CMK (cell line): ENCODE results near the gene SCO2.
"Not testable (repeated sequence)": the region's sequence is repeated elsewhere in the genome, so short reads cannot be mapped to it uniquely, and the experiment has no call there.

Source experiments
- DNase-seq: peaks from one replicate; pipeline ENCODE4 v3.0.0-alpha.2; 2010; ENCODE audit warnings: low read depth

SCO2 gene

DNA sequence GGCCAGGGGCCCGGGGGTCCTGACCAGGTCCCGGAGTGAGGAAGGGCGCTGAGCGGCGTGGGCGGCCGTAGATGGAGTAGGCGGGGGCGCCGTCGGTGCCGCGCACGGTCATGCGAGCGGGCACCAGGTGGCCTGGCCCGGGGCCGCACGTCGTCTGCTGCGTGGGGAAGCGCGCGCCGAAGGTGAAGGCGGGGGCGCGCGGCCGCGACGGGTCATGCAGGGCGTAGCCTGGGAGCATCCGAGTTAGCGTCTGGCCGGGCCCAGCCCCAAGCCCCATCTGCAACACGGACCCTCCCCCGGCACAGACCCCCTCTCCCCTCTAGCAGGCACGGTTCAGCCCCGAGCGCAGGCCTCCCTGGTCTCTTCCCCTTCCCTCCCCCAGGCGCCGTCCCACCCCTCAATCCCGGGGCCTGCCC lies 6.2 kb upstream of the SCO2 start:
- DNase-seq, result no peak

- no peak for DNase-seq
Observed at GRCh38 chr22:50530877-50531545, 5.6 kb upstream of the SCO2 start.

DNA sequence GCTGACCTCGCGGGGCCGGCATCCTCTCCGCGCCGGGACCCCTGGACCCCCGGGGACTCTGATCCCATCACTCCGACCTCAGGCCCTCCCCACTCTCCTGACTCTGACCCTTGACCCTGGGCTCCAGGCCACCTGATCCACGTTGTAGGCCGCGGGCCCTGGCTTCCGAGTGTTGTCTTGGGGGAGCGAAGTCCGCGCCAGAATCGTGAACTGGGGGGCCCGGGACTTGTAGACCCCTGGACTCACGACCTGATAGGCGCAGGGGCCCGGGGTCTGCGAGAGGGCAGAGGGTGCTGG lies 5.1 kb upstream of the SCO2 start:
- DNase-seq, result no peak

DNA sequence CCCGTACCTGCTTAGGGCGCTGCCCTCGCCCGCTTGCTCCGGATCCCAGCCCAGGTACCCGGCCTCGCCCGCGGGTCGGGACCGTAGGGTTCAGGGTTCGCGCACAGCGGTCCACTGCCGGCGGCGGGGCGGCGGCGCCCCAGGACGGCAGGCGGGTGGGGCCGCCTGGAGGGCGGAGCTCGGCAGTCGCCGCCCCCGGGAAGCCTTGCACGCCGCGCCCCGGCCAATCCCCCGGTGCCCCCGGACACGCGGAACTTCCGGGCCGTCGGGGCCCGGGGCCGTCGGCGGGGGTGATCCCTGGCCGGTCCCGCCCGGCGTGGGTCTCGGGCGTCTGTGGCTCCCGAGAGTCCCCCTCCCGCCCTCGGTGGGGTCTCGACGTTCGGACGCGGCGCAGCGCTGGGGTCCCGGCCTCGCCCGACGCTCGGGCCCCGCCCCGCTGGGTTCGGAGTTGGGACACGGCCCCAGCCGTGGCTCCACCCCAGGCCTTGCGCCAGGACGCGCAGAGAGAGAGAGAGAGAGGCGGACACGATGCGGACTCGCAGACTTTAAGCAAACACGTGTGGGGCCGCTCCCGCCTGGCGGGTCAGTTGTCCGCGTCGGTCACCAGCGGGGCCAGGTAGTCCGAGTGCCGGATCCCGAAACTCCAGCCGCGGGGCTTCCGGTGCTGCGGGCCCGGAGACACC lies 4.6 kb upstream of the SCO2 start, which contains the start of gene TYMP:
Gene TYMP, minus strand, starts transcription at position 116 of the 683 bp plus-strand sequence. CDS start 303 bp downstream, outside the sequence.
- DNase-seq, result no peak

GRCh38 chr22:50529416-50529896 lies 4.1 kb upstream of the SCO2 start:
- no peak for DNase-seq

- DNase-seq, result no peak
Observed at GRCh38 chr22:50528682-50529415, 3.5 kb upstream of the SCO2 start.

- DNase-seq, result no peak
Observed at GRCh38 chr22:50527921-50528681, 2.7 kb upstream of the SCO2 start.

GRCh38 chr22:50526834-50527801 lies 1.7 kb upstream of the SCO2 start:
- peak; percentile 74 for DNase-seq

GRCh38 chr22:50526108-50526833 lies 873 bp upstream of the SCO2 start:
- DNase-seq, result peak; percentile 77

GRCh38 chr22:50525858-50526107 lies 385 bp upstream of the SCO2 start:
- DNase-seq, result no peak

DNA sequence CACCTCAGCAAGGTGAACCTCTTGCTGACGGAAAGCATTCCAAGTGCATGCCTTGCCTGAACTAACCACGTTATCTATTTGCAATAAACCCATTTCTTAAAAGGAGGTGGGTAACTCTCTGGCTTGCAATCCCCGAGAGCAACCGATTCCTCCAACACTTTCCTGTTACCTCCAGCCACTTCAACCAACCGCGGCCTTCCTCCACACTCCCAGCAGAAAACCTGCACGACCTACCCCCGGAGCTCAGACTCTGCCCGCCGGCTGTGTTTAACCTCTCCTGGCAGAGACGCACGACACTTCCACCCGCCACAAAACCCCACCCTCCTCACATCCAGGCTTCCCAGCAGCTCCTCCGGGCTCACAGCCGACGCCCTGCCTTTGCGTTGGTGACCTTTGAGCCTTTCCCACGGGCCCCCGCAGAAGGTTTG lies 708 bp downstream of the SCO2 start:
- DNase-seq, result no peak

- DNase-seq, result no peak
Observed at GRCh38 chr22:50523806-50524675, 1.4 kb downstream of the SCO2 start.

- DNase-seq, result no peak
Observed at GRCh38 chr22:50523458-50523805, 2.0 kb downstream of the SCO2 start.

DNA sequence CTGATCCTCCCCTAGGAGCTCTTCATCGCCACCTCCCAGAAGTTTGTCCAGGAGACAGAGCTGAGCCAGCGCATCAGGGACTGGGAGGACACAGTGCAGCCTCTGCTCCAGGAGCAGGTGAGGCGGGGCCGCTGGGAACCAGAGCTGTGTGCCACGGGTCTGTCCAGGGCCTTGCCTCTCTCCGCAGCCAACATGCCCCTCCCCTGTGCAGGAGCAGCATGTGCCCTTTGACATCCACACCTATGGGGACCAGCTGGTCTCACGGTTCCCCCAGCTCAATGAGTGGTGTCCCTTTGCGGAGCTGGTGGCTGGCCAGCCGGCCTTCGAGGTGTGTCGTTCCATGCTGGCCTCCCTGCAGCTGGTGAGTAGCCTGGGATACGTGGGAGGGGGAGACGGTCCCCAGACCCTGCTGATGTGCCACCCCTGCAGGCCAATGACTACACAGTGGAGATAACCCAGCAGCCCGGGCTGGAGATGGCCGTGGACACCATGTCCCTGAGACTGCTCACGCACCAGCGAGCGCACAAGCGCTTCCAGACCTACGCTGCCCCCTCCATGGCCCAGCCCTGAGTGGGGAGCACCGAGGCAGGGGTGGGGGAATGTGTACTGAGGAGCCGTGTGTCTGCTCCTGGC lies 2.5 kb downstream of the SCO2 start:
- DNase-seq, result no peak

DNA sequence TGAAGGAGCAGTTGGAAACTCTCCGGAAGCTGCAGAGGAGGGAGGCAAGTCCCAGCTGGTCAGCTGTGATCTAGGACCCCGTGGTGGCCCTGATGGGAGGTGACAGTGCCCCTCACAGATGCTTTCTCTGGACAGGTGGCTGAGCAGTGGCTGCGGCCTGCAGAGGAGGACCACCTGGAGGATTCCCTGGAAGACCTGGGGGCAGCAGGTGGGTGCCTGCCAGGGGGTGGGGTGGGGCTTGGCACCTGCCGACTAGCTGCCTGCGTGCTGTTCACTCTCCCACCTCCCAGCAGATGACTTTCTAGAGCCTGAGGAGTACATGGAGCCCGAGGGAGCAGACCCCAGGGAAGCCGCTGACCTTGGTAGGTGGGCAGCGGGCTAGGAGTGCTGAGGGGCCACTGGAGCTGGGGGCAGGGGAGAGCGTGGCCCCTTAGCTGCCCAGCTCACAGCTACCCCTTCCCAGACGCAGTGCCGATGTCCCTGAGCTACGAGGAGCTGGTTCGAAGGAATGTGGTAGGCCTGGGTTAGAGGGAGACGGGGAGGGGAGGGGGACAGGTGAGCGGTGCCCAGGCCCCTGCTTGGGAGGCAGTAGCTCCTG lies 3.1 kb downstream of the SCO2 start:
- DNase-seq, result no peak

DNA sequence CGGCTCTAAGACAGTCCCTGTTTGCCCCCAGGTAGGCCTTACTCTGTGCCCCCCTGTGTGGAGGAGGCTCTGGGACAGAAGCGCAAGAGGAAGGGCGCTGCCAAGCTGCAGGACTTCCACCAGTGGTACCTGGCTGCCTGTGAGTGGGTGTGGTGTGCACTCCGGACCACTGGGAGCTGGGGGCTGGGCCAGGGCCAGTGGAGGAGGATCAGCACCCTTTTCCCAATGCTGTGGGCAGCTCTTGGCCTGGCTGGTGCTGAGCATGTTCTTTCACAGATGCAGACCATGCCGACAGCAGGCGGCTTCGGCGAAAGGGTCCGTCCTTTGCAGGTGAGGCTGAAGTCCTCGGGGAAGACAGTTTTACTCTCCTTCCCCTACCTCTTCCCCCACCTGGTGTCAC lies 3.7 kb downstream of the SCO2 start:
- DNase-seq, result no peak

DNA sequence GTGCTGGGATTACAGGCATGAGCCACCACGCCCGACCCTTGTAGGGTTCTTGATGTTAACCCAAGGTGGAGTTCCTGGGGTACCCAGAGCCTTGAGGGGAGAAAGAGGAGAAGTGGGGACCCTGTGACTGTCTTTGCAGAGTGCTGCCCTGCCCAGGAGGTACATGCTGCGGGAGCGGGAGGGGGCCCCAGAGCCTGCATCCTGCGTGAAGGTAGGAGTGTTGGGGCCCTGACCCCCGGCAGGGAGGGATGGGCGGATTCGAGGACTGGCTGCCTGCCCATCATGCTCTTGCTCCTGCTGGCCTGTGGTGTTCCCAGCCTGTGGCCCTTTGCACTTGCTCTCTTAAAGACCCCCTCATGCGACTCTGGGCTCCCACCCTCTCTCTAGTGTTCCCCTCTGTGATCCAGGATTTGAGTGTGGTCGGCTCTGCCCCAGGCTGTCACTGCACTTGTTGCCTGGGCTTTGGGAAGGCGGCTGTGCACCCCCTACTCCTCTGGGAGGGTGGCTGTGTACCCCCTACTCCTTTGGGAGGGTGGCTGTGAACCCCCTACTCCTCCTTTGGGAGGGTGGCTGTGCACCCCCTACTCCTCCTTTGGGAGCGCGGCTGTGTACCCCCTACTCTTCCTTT lies 4.5 kb downstream of the SCO2 start:
- no peak for DNase-seq

DNA sequence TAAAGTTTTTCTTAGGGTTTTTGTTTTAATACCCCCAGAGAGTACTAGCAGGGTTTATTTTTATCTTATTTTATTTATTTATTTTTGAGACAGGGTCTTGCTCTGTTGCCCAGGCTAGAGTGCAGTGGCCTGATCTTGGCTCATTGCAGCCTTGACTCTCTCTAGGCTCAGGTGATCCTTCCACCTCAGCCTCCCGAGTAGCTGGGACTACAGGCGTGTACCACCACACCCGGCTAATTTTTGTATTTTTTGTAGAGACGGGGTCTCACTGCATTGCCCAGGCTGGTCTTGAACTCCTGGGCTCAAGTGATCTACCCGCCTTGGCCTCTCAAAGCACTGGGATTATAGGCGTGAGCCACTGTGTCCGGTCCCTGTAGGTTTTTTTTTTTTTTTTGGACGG lies 5.2 kb downstream of the SCO2 start:
- DNase-seq, result not testable (repeated sequence)
